Left ventricle myocardium inferior (tissue), 1 donor: Measurements from ENCODE around the gene TMEM80. TPM values are rescaled to one million over a fixed set of nuclear protein-coding genes. Genes with fewer than 3 reads are reported as not detected.

Source experiments
- DNase-seq: peaks from one replicate; pipeline ENCODE4 v3.0.0-alpha.2; 2020
- H3K27ac ChIP-seq: fragments of 200-600 bp; replicated peaks from 2 replicates; pipeline ENCODE4 v1.8.0; 2021
- H3K27me3 ChIP-seq: fragments of 200-600 bp; 2 replicates; pipeline ENCODE4 v1.8.0; 2021; ENCODE audit warnings: low read depth
- H3K36me3 ChIP-seq: fragments of 200-600 bp; 2 replicates; pipeline ENCODE4 v1.8.0; 2021
- H3K4me1 ChIP-seq: fragments of 200-600 bp; 2 replicates; pipeline ENCODE4 v1.8.0; 2021
- H3K4me3 ChIP-seq: fragments of 200-600 bp; 2 replicates; pipeline ENCODE4 v1.8.0; 2021; ENCODE audit warnings: mild to moderate bottlenecking, moderate library complexity
- H3K9me3 ChIP-seq: fragments of 200-600 bp; replicated peaks from 2 replicates; pipeline ENCODE4 v1.8.0; 2021
- CTCF ChIP-seq: fragments of 200-600 bp; IDR thresholded peaks from 2 replicates; pipeline ENCODE4 v1.8.0; 2021; ENCODE audit warnings: antibody characterized with exemption, mild to moderate bottlenecking, borderline replicate concordance
- intact Hi-C: fragments of 100-400 bp; cut with micrococcal nuclease; formaldehyde crosslinking; loops from one replicate; pipeline ENCODE4 v1.11.0; 2022
- total RNA-seq: library from RNA; stranded (reverse); fragmentation: NEBNext Ultra II Directional; extraction: Animal tissue kit (Norgen Biotek cat#: 25700); gene quantifications from one replicate; pipeline ENCODE4 v1.2.1, GENCODE V29; 2021
- donor health status: DM: no; HTN: yes; CAD: no; lungs with severe emphysema.

The TMEM80 gene
- total RNA-seq, 1 donor from 2014 or later = 10.3 TPM

- Histone ChIP-seq H3K27ac (no peak overlapping the region), H3K27me3 (no peaks in the 10 kb centered on the region), H3K9me3 (no peaks in the 10 kb centered on the region), H3K4me1 (peaks cover 29% of the 10 kb centered on the region), H3K4me3 (no peak overlapping the region), H3K36me3 (peaks cover 30% of the 10 kb centered on the region)
- intact Hi-C loops = no loop called here
- no peak for TF ChIP-seq CTCF
- DNase-seq = no peak
Observed at GRCh38 chr11:699116-699508, 3.5 kb downstream of the TMEM80 start.

- intact Hi-C loops = no loop called here
- Histone ChIP-seq H3K36me3 (peaks cover 30% of the 10 kb centered on the region), H3K27ac (no peak overlapping the region), H3K27me3 (no peaks in the 10 kb centered on the region), H3K4me3 (no peak overlapping the region), H3K9me3 (no peaks in the 10 kb centered on the region), H3K4me1 (peaks cover 29% of the 10 kb centered on the region)
- no peak for TF ChIP-seq CTCF
- no peak for DNase-seq
Observed at GRCh38 chr11:699753-700152, 4.1 kb downstream of the TMEM80 start.

GRCh38 chr11:701741-702461 is 6.3 kb downstream of the TMEM80 start:
- no peak overlapping the region for H3K27ac ChIP-seq

GRCh38 chr11:702462-703461 is 7.1 kb downstream of the TMEM80 start:
- DNase-seq = no peak
- intact Hi-C loops = no loop called here
- no peaks in the 10 kb centered on the region for H3K9me3 ChIP-seq
- H3K27ac ChIP-seq = no peak overlapping the region
- peaks cover 37% of the 10 kb centered on the region for H3K4me1 ChIP-seq
- TF ChIP-seq CTCF = no peak
- peaks cover 23% of the 10 kb centered on the region for H3K27me3 ChIP-seq
- peaks cover 30% of the 10 kb centered on the region for H3K36me3 ChIP-seq
- H3K4me3 ChIP-seq = no peak overlapping the region

More at GRCh38 chr11:701741-702461, 6.3 kb downstream of the TMEM80 start:
- DNase-seq = no peak
- Histone ChIP-seq H3K4me1 (peaks cover 38% of the 10 kb centered on the region), H3K27me3 (peaks cover 14% of the 10 kb centered on the region), H3K9me3 (no peaks in the 10 kb centered on the region), H3K36me3 (peaks cover 30% of the 10 kb centered on the region), H3K4me3 (no peak overlapping the region)
- intact Hi-C loops = no loop called here
- no peak for TF ChIP-seq CTCF

- peaks cover 30% of the 10 kb centered on the region for H3K36me3 ChIP-seq
- H3K27ac ChIP-seq = no peak overlapping the region
Observed at GRCh38 chr11:703506-703905, 7.9 kb downstream of the TMEM80 start.

More at GRCh38 chr11:703506-703905, 7.9 kb downstream of the TMEM80 start:
- no peak for DNase-seq
- Histone ChIP-seq H3K4me3 (no peak overlapping the region), H3K27me3 (peaks cover 31% of the 10 kb centered on the region), H3K9me3 (no peaks in the 10 kb centered on the region), H3K4me1 (peaks cover 35% of the 10 kb centered on the region)
- intact Hi-C loops = no loop called here
- no peak for TF ChIP-seq CTCF
